OCI-LY7 (cell line): ENCODE data around the gene MDH2. TPM values are rescaled to one million over a fixed set of nuclear protein-coding genes. Genes with fewer than 3 reads are reported as not detected.

Source experiments
- BruUV-seq: library from RNA; stranded (reverse); fragments of 400-500 nt; replicated peaks from 2 replicates; lab custom pipeline; 2021; lab: Mats Ljungman, UMichigan
- CTCF ChIA-PET: fragments of 300-600 bp; sonication (Branson Sonifier 250); formaldehyde crosslinking; loops from one replicate; lab custom pipeline; 2022; ENCODE audit warnings: antibody characterized with exemption; ENCODE audit not compliant: unreplicated experiment; lab: Charles Lee
- POLR2A ChIA-PET: fragments of 300-600 bp; sonication (Branson Sonifier 250); formaldehyde crosslinking; loops from one replicate; lab custom pipeline; 2022; ENCODE audit warnings: antibody characterized with exemption; lab: Charles Lee
- DNase-seq: peaks from one replicate; pipeline ENCODE4 v3.0.0-alpha.2; 2015; ENCODE audit warnings: low spot score
- H2AFZ ChIP-seq: fragments of 200-600 bp; sonication (generic), shearing (Covaris generic); 2 replicates; pipeline ENCODE4 v1.6.1; 2014; ENCODE audit warnings: mild to moderate bottlenecking, antibody characterized with exemption, low read length, moderate library complexity
- H3K27ac ChIP-seq: fragments of 200-600 bp; sonication (generic); 2 replicates; pipeline ENCODE4 v1.5.1; 2014; ENCODE audit warnings: mixed run types, low read depth, mild to moderate bottlenecking, moderate library complexity, low read length, inconsistent platforms; ENCODE audit not compliant: poor library complexity, severe bottlenecking
- H3K36me3 ChIP-seq: fragments of 200-600 bp; sonication (generic); 2 replicates; pipeline ENCODE4 v1.6.1; 2014; ENCODE audit warnings: mild to moderate bottlenecking, antibody characterized with exemption, low read length, moderate library complexity, mixed read lengths; ENCODE audit not compliant: insufficient read depth
- H3K4me1 ChIP-seq: fragments of 200-600 bp; sonication (generic); 2 replicates; pipeline ENCODE4 v1.5.1; 2014; ENCODE audit warnings: mild to moderate bottlenecking, low read length; ENCODE audit not compliant: insufficient read depth, poor library complexity, severe bottlenecking
- H3K4me2 ChIP-seq: fragments of 200-600 bp; sonication (generic); 2 replicates; pipeline ENCODE4 v1.6.1; 2014; ENCODE audit warnings: mild to moderate bottlenecking, low read length
- H3K4me3 ChIP-seq: fragments of 200-600 bp; sonication (generic); 2 replicates; pipeline ENCODE4 v1.5.1; 2014; ENCODE audit warnings: mild to moderate bottlenecking, low read depth, low read length; ENCODE audit not compliant: poor library complexity, severe bottlenecking
- H3K79me2 ChIP-seq: fragments of 200-600 bp; sonication (generic); 2 replicates; pipeline ENCODE4 v1.6.1; 2016; ENCODE audit warnings: low read depth, mild to moderate bottlenecking, low read length, moderate library complexity, mixed read lengths; ENCODE audit not compliant: insufficient read depth
- H3K9me2 ChIP-seq: fragments of 200-600 bp; sonication (generic); 2 replicates; pipeline ENCODE4 v1.6.1; 2016; ENCODE audit warnings: mild to moderate bottlenecking, low read length, mixed read lengths; ENCODE audit not compliant: insufficient read depth
- H3K9me3 ChIP-seq: fragments of 200-600 bp; sonication (generic); 2 replicates; pipeline ENCODE4 v1.6.1; 2014; ENCODE audit warnings: mild to moderate bottlenecking, mixed run types, low read length, mixed read lengths
- H4K20me1 ChIP-seq: fragments of 200-600 bp; sonication (generic); 2 replicates; pipeline ENCODE4 v1.6.1; 2014; ENCODE audit warnings: mild to moderate bottlenecking, antibody characterized with exemption, low read length, moderate library complexity, mixed read lengths; ENCODE audit not compliant: insufficient read depth
- CTCF ChIP-seq: fragments of 200-600 bp; sonication (generic); conservative IDR thresholded peaks from 2 replicates; pipeline ENCODE4 v1.5.1; 2014; ENCODE audit warnings: mild to moderate bottlenecking, antibody characterized with exemption, low read length, moderate library complexity, mixed read lengths
- EZH2phosphoT487 ChIP-seq: fragments of 200-600 bp; sonication (generic); IDR thresholded peaks from 2 replicates; pipeline ENCODE4 v1.6.1; 2018; ENCODE audit warnings: low read depth, borderline replicate concordance, mild to moderate bottlenecking, mixed run types, antibody characterized with exemption, low read length, moderate library complexity, mixed read lengths
- intact Hi-C: fragments of 100-400 bp; cut with micrococcal nuclease; formaldehyde crosslinking; loops from one replicate; pipeline ENCODE4 v1.10.0; 2022; ENCODE audit not compliant: unreplicated experiment
- total RNA-seq, 2 experiments: library from RNA; depleted of rRNA in 1 of 2; stranded (reverse); fragments of >200 nt in 1 of 2; shearing (Covaris generic) in 1 of 2; gene quantifications; 2 replicates each; pipeline ENCODE4 v1.2.3, GENCODE V29; 2014 to 2022

MDH2 gene
- total RNA-seq, 2 experiments from 2014 or later = 155 to 253 TPM

- no TSS peak for BruUV-seq
- TF ChIP-seq EZH2phosphoT487 (no peak), CTCF (peak; percentile 97)
- Histone ChIP-seq H3K9me3 (no peaks in the 10 kb centered on the region), H3K9me2 (no peaks in the 10 kb centered on the region), H3K4me3 (no peak overlapping the region), H3K79me2 (no peaks in the 10 kb centered on the region), H3K27ac (no peak overlapping the region), H4K20me1 (no peaks in the 10 kb centered on the region), H3K4me1 (no peaks in the 10 kb centered on the region), H3K36me3 (0 out of 2 replicates have a peak, but pooled peaks cover 6% of the 10 kb centered on the region), H3K4me2 (no peak overlapping the region), H2AFZ (no peak overlapping the region)
- intact Hi-C loops = loop anchor here (1.0 kb wide), 1 partner anchor 154 kb away; no protein-coding TSS in a partner anchor
- ChIA-PET CTCF (interaction anchor here (0.6 to 1.5 kb wide), 6 partner anchors 11 to 156 kb away, joined by 3 to 4 read pairs (median 3); no protein-coding TSS in a partner anchor), POLR2A (interaction anchor here (0.6 to 1.0 kb wide), 3 partner anchors 28 to 495 kb away, joined by 3 read pairs; partner anchors contain the start of genes MDH2 and STYXL1)
- DNase-seq = peak; percentile 71
Observed at GRCh38 chr7:76020031-76020714, 27.7 kb upstream of the MDH2 start.

- no peak overlapping the region for H2AFZ ChIP-seq
- intact Hi-C loops = no loop called here
- no peaks in the 10 kb centered on the region for H3K4me1 ChIP-seq
- H3K4me2 ChIP-seq = no peak overlapping the region
- H3K27ac ChIP-seq = no peak overlapping the region
- BruUV-seq = no TSS peak
- CTCF ChIA-PET = no interaction called here
- TF ChIP-seq CTCF (no peak), EZH2phosphoT487 (no peak)
- H3K9me3 ChIP-seq = no peaks in the 10 kb centered on the region
- POLR2A ChIA-PET = interaction anchor here (1.1 kb wide), 1 partner anchor 11 kb away, joined by 3 read pairs; no protein-coding TSS in a partner anchor
- H3K36me3 ChIP-seq = 0 out of 2 replicates have a peak, but pooled peaks cover 6% of the 10 kb centered on the region
- no peak overlapping the region for H3K4me3 ChIP-seq
- no peak for DNase-seq
- no peaks in the 10 kb centered on the region for H3K9me2 ChIP-seq
- H4K20me1 ChIP-seq = no peaks in the 10 kb centered on the region
- no peaks in the 10 kb centered on the region for H3K79me2 ChIP-seq
Observed at GRCh38 chr7:76022026-76022780, 25.7 kb upstream of the MDH2 start.
